Forelimb muscle (tissue), 1 donor: Measurements from ENCODE around the gene SNAP91. TPM values are rescaled to one million over a fixed set of nuclear protein-coding genes. Genes with fewer than 3 reads are reported as not detected.
"Not testable (repeated sequence)": the region's sequence is repeated elsewhere in the genome, so short reads cannot be mapped to it uniquely, and the experiment has no call there.

Experiments
- DNase-seq: peaks from one replicate; pipeline ENCODE4 v3.0.0-alpha.2; 2013; ENCODE audit warnings: low read depth
- polyA plus RNA-seq: library from polyadenylated mRNA; unstranded; fragments of 120-200 nt; gene quantifications from one replicate; pipeline ENCODE4 v1.2.1, GENCODE V29; 2013; ENCODE audit not compliant: insufficient read length

Gene SNAP91, protein sequence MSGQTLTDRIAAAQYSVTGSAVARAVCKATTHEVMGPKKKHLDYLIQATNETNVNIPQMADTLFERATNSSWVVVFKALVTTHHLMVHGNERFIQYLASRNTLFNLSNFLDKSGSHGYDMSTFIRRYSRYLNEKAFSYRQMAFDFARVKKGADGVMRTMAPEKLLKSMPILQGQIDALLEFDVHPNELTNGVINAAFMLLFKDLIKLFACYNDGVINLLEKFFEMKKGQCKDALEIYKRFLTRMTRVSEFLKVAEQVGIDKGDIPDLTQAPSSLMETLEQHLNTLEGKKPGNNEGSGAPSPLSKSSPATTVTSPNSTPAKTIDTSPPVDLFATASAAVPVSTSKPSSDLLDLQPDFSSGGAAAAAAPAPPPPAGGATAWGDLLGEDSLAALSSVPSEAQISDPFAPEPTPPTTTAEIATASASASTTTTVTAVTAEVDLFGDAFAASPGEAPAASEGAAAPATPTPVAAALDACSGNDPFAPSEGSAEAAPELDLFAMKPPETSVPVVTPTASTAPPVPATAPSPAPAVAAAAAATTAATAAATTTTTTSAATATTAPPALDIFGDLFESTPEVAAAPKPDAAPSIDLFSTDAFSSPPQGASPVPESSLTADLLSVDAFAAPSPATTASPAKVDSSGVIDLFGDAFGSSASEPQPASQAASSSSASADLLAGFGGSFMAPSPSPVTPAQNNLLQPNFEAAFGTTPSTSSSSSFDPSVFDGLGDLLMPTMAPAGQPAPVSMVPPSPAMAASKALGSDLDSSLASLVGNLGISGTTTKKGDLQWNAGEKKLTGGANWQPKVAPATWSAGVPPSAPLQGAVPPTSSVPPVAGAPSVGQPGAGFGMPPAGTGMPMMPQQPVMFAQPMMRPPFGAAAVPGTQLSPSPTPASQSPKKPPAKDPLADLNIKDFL
- polyA plus RNA-seq = 1.8 TPM

DNA sequence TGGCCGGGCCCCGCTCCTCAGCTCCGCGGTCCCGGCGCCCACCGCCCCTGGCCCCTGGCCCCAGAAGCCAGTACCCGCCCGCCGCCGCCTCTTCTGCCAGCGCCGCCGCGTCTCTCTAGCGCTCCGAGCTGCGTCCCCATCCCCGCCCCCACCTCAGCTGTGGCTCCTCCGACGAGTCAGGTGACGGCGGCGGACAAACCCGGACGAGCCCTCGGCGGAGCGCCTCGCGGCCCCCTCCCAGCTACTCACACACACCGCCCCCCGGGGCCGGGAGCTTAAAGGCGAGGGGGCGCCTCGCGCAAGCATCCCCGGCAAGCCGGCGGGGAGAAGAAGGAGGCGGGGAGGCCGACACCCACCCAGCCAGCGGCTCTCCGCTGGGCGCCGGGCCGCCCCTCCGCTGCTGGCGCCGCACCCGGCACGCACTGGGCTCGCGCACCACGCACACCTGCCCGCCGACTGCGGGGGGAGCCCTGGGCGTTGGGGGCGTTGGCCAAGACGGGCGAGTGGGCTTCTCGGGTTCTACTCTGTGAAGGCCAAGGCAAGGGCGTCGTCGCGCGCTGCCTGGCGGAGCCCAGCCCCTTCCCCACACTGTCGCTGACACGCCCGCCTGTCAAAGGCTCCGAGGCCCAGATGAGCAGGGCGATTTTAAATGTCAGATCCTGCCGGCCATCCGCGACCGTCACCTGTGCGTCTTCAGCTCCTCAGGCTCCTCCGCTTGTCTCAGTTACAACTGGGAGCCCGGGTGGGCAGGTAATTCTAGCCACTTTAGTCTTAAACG, at the start of gene SNAP91:
Gene SNAP91 (minus strand): TSS at position 132 of the 778 bp plus-strand sequence. CDS start 1,174 bp downstream, outside the sequence.
- no peak for DNase-seq

DNA sequence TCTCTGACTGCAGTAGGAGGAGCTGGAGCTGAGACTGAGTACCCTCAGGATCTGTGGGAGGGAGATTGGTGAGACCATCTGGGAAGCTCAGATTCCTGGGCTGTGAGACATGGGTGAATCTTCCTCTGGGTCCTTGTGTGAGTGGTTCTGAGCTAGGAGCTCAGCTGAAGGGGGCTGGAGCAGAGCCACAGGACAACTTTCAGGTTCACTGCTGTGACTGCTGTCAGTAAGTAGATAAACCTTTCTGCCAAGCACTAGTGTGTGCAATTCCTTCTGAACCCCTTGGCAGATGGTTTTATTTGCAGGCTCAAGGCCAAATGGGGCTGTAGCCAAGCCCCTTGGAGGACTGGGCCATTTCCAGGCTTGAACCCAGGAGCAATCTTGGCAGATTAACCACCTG, 49.6 kb upstream of the SNAP91 start:
- no peak for DNase-seq

DNA sequence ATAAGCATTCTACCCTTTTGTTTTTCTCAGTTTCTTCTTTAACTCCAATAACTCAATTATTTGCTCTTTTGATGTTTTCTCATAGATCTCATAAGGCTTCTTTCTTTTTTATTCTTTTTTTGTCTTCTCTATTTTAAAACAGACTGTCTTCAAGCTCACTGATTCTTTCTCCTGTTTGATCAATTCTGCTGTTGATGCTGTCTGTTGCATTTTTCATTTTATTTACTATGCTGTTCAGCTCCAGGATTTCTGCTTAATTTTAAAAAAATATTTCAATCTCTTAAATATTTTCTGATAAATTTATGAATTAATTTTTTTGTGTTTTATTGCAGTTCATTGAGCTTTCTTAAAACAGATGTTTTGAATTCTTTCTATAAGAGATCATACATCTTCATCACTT, 48.1 kb upstream of the SNAP91 start:
- DNase-seq = no peak

DNA sequence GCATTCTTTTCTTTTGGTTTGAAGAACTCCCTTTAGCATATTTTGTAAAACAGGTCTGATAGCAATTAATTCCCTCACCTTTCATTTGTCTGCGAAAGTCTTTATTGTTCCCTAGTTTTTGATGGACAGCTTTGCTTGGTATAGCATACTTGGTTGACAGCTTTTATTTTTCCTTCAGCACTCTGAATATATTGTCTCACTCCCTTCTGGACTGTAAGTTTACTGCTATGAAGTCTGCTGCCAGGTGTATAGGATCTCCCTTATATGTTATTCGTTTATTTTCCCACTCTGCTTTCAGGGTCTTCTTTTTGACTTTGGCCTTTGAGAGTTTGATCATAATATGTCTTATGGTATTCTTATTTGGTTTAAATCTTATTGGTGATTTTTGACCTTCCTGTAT, 47.7 kb upstream of the SNAP91 start:
- DNase-seq = no peak

DNA sequence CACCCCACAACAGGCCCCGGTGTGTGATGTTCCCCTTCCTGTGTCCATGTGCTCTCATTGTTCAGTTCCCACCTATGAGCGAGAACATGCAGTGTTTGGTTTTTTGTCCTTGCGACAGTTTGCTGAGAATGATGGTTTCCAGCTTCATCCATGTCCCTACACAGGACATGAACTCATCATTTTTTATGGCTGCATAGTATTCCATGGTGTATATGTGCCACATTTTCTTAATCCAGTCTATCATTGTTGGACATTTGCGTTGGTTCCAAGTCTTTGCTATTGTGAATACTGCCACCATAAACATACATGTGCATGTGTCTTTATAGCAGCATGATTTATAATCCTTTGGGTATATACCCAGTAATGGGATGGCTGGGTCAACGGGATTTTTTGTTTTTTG, 43.5 kb upstream of the SNAP91 start:
- not testable (repeated sequence) for DNase-seq

DNA sequence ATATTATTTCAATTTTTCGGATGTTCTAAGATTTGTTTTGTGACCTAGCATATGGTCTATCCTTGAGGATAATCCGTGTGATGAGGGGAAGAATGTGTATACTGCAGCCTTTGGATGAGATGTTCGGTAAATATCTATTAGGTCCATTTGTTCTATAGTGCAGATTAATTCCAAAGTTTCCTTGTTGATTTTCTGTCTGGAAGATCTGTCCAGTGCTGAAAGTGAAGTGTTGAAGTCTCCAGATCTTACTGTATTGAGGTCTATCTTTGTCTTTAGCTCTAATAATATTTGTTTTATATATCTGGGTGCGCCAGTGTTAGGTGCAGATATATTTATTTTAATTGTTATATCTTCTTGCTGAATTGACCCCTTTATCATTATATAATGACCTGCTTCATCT, 32.2 kb upstream of the SNAP91 start:
- DNase-seq = no peak

DNA sequence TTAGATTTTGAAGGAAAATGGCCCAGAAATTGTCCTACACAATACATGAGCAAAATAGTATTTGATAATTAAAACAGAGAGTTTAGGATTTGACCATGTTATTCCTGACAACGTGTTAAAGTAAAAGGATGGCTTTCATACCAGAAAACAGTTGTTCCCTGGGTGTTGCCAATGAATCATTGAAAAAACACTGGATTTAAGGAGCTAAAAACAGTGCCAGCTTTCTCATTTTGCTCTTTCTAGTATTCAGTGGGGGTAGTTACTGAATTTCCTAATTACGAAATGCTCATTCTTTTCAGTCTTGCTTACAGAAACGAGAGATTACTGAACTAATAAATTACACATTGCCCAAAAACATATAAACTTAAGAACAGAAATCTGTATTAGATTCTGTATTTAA, 26.6 kb upstream of the SNAP91 start:
- no peak for DNase-seq

DNA sequence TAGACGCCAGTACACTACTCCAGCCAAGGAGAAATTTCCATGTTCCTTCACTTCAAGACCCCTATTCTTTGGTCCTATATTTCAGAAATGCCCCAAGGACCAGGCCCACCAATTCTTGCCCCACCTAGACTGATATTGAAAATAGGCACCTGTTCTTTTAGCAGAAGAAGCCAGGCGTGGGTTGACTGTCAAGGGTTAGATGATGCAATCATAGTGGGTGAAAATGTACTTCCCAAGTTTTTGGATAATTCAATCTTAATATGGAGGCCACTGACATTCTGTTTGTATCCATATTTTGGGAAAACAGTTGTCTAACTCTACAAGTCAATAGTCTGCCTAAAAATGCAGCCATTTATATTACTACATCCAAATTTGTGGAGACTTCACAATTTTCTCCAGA, 21.0 kb upstream of the SNAP91 start:
- DNase-seq = no peak

DNA sequence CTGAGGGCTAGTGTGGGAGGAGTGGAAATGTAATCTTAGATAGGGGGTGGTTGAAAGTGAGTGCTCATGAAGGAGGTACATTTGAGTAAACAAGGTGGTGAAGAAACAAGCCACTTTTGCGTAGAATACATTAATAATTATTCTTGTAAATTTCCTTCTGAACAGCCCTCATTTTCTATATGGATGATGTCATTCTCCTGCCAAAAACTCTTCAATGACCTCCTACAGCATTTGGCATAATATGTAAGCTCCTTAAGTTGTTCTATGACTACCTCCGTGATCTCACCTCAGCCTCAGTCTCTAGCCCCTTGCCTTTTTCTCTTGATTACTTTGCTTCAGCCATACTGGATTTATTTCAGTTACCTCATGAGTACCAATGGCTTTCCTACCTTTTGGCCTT, 14.0 kb upstream of the SNAP91 start:
- no peak for DNase-seq

DNA sequence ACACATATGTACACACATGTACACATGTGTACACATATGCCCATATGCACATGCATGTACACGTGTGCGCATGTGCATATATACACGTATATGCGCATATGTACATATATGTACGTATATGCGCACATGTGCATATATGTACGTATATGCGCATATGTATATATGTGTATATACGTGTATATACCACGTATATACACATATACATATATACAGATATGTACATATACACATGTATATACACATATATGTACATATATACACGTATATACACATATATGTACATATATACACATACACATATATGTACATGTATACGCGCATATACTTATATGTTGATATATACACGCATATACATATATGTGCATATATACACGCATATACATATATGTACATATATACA, 8.9 kb upstream of the SNAP91 start:
- DNase-seq = no peak

DNA sequence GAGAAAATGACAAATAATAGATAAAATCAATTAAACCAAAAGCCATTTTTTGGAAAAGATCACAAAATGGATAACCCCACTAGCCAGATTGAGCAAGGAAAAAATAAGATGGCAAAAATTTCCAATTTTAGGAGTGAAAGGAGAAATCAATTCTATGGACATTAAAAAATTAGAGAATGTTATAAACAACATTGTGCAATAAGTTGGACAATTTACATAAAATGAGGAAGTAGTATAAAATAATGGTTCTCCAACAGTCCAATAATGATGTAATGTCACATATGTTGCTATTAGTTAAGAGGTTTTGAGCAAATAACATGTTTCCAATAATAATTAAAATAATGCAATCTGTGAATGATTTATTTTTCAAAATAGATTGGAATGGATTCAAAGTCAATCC, 3.1 kb upstream of the SNAP91 start:
- no peak for DNase-seq

DNA sequence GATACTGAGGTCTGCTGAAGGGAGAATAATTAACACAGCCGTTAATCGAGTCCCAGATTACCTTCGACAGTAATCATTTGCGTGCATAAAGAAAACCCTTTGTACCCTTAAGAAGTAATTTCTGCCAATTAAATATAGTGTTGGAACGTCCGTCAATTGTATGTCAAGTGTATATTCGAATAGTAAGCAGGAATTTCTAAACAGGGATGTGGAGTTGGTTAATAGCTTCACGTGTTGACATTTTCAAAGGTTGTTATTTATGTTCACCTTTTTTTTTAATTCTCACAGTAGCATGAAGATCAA, 798 bp upstream of the SNAP91 start:
- DNase-seq = no peak

DNA sequence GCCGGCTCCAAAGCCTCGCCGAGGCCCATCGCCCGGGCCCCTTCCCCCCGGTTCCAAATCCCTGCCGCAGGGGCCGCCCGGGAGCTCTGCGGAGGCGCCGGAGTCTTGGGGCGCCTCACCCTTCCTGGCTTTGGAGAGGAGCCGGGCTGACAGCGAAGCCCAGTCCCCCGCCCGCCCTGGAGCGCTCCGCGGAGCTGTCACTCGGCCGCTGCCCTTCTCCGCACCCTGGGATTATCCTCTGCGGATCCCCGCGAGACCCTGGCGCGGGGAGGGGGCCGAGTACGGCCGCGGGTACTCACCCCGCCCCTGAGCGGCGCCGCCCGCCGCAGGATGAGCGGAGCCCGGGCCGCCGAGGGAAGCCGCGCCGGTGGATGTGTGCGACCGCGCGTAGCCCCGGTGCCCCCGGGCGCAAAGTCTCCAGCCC, 343 bp downstream of the SNAP91 start:
- DNase-seq = no peak

DNA sequence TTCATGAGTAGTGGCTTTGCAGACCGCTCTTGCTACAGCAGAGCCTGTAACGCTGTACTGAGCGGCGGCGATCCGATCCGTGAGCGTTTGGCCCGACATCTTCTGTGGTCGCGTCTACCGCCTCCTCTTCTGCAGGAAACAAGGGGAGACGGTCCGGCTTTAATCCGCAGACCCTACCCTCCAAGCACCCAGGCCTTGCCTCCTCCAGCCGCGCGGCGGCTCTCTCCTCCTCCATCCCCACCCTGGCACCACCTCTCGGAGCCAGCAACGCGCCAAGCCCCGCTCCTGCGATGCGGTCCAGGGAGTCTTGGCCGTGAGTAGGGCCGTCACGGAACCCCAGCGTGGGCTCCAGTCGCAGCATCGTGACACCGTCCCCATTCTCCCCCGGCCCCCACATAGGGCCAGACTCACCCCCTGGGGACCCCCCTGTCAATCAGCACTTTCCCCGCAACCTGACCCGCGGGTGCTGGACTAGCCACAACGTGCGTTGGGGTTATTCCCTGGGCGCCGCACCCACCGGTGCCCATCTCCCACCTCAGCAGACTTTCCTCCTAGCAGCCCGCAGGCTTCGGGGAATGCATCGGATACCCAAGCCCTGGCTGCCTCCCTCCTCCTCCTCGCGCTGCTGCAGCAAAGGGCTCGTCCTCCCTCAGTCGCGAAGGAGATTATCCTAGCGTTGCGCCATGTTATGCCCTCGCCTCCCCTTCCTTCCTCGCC, 914 bp downstream of the SNAP91 start:
- no peak for DNase-seq

DNA sequence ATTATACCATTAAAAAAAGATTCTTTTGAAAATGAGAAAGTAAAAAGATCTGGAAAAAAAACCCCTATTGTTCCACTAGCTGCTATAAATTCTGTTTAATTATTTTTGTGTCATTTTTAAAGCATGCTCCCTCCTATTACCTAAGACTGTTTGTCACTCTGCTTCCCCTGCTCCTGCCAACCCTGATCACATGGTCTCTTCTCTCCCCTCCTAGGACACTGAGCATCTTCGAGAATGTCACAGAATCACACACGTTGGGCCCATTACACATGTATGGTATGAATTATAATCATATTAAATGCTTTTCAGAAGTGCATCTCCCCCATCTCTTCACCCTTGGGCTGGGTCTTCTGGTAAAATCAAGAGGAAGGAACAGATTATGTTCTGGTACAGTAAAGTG, 6.2 kb downstream of the SNAP91 start:
- DNase-seq = no peak

DNA sequence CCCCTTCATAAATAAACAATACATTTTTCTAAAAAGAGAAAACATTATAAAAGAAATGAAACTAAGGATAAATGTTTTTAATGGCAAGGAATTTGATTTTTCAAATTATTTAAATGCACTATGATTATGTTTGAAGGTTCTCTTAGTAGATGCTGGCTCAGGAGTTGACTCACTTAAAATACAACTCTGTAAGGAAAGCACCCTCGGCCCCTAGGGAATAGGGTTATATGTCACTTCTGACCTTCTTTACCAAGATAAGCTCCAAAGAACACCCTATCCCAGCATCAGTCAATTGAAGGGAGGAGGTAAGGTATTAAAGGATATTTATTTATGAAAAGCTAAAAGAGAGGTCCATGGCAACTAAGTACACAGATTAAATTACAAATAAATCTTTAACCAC, 6.8 kb downstream of the SNAP91 start:
- DNase-seq = no peak

DNA sequence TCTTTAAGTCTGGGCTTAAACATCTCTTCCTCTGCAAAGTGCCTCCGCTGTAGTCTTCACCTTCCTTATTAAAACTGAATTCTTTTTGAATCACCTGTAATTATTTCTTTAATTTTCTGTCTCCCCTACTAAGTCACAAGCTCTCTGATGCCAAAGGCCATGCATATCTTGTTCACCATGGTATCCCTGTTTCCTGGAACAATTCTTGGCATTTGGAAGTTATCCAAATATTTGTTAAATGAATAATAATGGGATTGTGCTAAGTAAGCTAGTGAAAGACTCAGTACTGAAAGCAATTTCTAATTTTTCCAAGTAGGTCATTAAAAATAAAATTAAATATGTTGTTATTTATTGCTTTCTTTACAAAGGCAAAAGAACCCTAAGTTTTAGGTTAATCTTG, 12.2 kb downstream of the SNAP91 start:
- no peak for DNase-seq

DNA sequence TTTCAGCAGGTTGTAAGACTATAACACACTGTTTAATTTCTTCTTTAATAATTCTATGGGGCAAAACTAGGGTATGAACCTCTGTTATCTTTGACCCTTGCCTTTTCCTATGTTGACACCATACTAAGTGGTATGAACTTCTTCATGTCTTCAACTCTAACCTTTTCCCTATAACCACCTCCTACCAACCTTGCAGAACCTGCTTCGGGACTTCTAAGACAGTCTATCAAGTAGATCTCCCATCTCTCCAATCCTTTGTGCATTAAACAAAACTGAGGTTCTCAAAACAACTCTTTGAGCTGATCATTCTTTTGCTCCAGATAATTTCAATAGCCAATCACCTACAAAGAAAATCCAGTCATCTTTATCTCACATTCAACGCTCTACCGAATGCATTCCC, 23.4 kb downstream of the SNAP91 start:
- DNase-seq = no peak

DNA sequence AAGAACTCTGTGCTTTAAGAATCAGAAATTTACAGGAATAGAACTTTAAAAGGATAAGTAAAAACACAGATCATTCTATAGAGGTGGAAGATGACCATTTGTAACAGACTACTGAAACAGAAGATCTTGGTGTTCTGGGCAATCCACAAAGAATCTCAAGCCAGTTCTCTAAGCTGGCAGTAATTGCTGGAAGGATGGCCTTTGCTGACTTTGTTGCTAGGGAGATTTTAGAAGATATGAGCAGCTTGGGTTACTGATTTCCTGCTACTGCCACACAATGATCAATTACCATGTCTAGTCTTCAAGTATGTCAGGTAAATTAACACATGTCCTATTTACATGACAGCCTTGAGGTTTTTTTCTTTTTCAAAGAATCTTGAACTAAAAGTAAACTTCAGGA, 31.1 kb downstream of the SNAP91 start:
- no peak for DNase-seq

DNA sequence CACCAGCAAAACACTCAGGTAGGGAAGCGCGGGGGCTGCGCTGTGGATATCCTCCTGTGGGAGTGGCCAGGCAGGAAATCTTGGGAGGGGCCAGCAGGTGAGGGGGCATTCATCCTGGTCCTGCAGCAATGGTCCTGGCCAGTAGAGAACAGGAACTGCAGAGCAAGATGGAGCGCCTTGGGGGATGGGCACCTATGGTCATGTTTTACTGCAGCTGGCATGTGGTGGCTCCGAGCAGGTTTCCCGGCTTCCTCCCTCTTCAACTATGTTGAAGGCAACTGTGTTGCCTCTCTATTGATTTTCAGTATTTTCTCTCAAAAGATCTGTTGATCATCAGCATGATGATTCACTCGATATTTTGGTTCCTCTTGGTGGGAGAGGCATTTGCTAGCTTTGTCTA, 70.9 kb downstream of the SNAP91 start:
- no peak for DNase-seq

DNA sequence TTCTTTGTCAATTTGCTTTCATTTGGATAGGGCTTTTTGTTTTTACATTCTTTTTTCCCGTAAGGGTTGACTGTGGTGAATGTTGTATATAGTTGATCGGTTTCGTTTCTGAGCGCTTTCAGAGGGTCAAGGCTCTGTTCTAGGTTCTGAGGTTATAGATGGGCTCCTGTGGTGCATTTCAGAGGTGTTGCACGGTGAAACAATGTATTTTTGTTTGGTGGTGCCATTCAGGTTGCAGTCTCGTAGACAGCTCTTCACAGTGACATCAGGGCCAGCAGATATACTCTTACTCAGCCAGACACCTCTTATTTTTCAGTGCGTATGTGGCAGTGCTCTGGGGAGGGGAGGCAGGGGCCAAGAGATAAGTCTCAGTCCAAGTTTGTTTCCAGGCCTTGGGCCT, 72.1 kb downstream of the SNAP91 start:
- no peak for DNase-seq

DNA sequence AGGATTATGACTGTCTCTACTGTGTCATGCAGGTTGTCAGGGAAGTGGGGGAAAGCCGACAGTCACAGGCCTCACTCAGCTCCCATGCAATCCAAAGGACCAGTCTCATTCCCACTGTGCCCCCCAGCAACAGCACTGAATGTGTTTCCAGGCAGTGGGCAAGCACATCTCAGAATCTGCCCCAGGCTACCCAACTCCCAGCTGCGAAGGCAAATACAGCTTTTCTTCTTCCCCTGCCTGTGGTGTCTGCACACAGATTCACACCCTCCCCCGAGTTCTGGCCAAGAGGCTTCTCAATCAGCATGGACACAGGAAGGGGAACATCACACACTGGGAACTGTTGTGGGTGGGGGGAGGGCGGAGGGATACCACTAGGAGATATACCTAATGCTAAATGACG, 75.3 kb downstream of the SNAP91 start:
- no peak for DNase-seq
